Astrocyte of the spinal cord (primary cell): ENCODE data around the gene C10orf71.

Experiments used
- DNase-seq: peaks from one replicate; pipeline ENCODE4 v3.0.0; 2011; ENCODE audit warnings: low read depth, low spot score
- H3K4me3 ChIP-seq: 2 replicates; pipeline ENCODE4 v1.5.1; 2011; ENCODE audit warnings: low read depth, mild to moderate bottlenecking, low read length, moderate library complexity
- in situ Hi-C: cut with HindIII; loops from 2 replicates; pipeline ENCODE4 v1.10.0; 2017; ENCODE audit warnings: low sequenced_read_pairs
- TF ChIP-seq, protein P1 (sequence below): IDR thresholded peaks from 2 replicates; pipeline ENCODE4 v1.5.1; 2012; ENCODE audit warnings: low read depth, mild to moderate bottlenecking, low read length, inconsistent platforms

C10orf71 gene

DNA sequence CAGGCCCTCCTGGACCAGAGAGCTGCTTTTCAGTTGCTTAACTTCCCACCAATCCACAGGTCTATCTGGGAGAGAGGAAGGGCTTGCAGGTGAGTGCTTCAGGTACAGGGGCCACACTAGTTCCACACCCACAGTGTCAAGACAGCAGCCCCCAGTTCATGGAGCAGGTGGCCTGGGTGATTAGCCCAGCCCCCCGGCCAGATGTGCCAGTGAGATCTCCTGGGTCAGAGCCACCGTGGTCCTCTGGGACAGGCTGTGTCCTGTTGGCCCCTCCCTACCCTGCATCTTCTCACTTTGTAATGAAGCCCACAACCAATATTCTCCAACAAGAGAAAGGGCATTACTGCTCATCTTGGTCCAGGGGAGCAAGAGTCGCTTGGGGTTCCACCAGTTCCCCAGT lies 66.3 kb downstream of the C10orf71 start:
- DNase-seq, result no peak
- TF ChIP-seq, protein P1, sequence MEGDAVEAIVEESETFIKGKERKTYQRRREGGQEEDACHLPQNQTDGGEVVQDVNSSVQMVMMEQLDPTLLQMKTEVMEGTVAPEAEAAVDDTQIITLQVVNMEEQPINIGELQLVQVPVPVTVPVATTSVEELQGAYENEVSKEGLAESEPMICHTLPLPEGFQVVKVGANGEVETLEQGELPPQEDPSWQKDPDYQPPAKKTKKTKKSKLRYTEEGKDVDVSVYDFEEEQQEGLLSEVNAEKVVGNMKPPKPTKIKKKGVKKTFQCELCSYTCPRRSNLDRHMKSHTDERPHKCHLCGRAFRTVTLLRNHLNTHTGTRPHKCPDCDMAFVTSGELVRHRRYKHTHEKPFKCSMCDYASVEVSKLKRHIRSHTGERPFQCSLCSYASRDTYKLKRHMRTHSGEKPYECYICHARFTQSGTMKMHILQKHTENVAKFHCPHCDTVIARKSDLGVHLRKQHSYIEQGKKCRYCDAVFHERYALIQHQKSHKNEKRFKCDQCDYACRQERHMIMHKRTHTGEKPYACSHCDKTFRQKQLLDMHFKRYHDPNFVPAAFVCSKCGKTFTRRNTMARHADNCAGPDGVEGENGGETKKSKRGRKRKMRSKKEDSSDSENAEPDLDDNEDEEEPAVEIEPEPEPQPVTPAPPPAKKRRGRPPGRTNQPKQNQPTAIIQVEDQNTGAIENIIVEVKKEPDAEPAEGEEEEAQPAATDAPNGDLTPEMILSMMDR, result no peak
- H3K4me3 ChIP-seq, result no peak overlapping the region
- in situ Hi-C loops, result no loop called here

- in situ Hi-C loops, result no loop called here
- H3K4me3 ChIP-seq, result no peak overlapping the region
- DNase-seq, result no peak
- TF ChIP-seq, protein P1, result no peak
Measured at GRCh38 chr10:49365675-49366415, 66.9 kb downstream of the C10orf71 start.

GRCh38 chr10:49366460-49366859 lies 67.5 kb downstream of the C10orf71 start:
- in situ Hi-C loops, result no loop called here
- DNase-seq, result no peak
- no peak overlapping the region for H3K4me3 ChIP-seq
- TF ChIP-seq, protein P1, result no peak

GRCh38 chr10:49367600-49367999 lies 68.6 kb downstream of the C10orf71 start:
- no peak overlapping the region for H3K4me3 ChIP-seq
- TF ChIP-seq, protein P1, result no peak
- no peak for DNase-seq
- in situ Hi-C loops, result no loop called here

GRCh38 chr10:49368256-49368655 lies 69.3 kb downstream of the C10orf71 start:
- in situ Hi-C loops, result no loop called here
- H3K4me3 ChIP-seq, result no peak overlapping the region
- no peak for DNase-seq
- TF ChIP-seq, protein P1, result no peak

GRCh38 chr10:49369216-49370162 lies 70.5 kb downstream of the C10orf71 start:
- TF ChIP-seq, protein P1, result no peak
- DNase-seq, result peak; percentile 67
- in situ Hi-C loops, result no loop called here
- no peak overlapping the region for H3K4me3 ChIP-seq
